HG03095 (cell line): ENCODE data around the gene MOB1B.
"Not testable (repeated sequence)": the region's sequence is repeated elsewhere in the genome, so short reads cannot be mapped to it uniquely, and the experiment has no call there.

ENCODE experiments used
- ATAC-seq: cut with Tn5 transposase; IDR thresholded peaks from one replicate; pipeline ENCODE4 v1.9.1; 2021; ENCODE audit warnings: moderate library complexity; ENCODE audit not compliant: unreplicated experiment

Gene MOB1B

DNA sequence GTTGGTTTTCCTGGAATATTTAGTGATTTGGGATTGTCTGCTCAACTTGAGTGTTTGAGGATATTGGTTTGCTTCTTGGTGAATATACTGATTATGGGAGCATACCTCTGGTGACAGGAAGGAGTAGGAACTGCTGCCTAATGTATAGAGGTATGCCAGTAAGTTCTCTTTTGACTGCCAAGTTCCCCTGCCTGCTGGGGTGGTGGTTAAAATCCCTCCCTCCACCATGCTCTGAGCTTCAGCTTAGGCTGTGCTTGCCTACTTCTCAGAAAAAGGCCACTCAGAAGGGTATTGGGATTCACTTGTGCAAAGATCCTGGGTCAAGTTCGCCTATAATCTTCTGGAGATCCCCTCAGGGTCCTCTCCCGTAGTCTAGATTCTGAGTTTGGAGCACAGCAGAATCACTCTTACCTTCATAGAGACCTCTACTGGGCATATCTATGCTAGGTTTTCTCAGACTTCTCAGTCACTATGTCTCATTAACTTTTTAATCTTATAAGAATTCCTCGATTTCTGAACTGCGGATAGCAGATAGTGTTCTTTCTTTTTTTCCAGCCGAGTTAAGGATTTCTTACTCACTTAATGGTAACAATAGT is 46.6 kb downstream of the MOB1B start:
- ATAC-seq: no peak

DNA sequence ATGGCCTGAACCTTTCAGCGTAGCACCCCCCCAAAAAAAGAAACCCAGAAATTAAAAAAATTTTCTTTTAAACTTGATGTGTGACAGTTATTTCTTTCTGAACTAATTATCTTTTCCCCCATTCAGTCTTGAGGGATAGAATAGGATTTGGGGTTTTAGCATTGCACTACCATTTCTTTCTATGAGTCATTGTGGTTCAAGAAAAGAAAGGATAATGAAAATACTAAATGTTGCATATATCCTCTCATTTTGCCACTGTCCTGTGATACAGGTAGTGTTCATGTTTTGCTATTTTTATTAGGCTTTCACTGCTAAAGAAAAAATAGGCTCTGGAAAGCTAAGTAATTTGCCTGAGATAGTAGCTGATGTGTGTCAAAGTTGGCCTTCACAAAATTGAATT is 51.9 kb downstream of the MOB1B start:
- no peak for ATAC-seq

DNA sequence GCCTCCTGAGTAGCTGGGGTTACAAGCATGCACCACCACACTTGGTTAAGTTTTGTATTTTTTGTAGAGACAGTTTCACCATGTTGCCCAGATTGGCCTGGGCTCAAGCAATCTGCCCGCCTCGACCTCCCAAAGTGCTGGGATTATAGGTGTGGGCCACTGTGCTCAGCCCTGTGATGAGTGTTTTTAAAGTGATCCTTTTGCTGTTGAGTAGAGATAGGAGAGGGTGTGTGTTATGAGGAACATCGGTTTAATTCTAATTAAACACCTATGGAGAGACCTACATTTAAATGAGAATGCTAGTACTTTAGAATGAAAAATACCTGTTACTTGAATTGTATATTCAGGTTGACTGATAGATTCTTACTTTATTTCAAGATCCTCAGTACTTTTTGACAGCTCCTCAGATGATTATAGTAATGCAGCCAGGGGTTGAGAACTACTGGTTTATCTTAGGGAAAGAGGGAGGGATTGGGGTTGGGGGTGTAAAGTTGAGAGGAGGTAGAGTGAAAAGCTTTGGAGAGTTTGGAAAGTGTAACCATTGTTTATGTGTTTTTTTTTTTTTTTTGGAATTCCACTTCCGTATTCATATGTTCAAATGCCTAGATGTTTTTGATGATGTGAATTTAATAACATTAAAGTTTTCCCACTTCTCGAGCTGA is 54.5 kb downstream of the MOB1B start:
- no peak for ATAC-seq

DNA sequence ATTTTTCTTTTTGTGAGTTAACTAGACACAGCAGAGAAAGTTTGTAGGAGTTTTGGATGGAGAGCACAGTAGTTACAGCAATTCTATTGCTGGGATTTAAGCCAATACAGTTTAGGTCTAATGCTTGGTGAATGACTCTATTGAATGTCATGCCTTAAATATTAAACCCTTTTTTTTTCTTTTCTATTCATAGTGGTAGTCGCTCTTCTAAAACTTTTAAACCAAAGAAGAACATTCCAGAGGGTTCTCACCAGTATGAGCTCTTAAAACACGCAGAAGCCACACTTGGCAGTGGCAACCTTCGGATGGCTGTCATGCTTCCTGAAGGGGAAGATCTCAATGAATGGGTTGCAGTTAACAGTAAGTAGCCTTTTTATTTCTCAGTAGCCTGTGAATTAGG is 56.5 kb downstream of the MOB1B start:
- ATAC-seq: no peak

DNA sequence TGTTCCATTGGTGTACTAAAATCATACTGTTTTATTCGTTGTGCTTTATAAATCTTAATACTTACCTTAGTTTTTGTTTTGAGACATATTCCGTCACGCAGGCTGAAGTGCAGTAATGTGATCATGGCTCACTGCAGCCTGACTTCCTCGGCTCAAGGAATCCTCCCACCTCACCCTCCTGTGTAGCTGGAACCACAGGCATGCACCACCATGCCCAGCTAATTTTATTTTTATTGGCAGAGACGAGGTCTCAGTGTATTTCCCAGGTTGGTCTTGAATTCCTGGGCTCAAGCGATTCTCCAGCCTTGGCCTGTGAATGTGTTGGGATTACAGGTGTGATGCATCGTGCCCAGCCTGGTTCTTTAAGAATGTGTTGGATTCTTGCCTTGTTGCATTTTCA is 66.9 kb downstream of the MOB1B start:
- no peak for ATAC-seq

DNA sequence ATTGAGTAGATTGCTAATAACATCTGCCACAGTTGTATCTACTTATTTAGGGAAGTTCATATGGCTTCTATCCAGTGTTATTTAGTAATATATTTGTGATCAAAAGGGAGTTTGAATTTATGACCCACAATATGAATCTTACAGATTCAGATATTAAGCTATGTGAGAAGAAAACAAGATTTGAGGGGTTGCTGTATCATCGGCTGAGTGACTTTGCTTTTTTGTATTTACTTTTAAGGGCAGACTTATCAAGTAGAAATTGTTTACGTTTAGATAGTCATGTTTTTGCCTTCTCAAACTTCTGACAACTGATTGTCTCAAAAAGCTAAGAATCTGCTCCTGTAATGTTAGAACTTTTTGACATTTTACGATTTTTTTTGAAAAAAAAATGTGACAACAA is 74.1 kb downstream of the MOB1B start:
- no peak for ATAC-seq

DNA sequence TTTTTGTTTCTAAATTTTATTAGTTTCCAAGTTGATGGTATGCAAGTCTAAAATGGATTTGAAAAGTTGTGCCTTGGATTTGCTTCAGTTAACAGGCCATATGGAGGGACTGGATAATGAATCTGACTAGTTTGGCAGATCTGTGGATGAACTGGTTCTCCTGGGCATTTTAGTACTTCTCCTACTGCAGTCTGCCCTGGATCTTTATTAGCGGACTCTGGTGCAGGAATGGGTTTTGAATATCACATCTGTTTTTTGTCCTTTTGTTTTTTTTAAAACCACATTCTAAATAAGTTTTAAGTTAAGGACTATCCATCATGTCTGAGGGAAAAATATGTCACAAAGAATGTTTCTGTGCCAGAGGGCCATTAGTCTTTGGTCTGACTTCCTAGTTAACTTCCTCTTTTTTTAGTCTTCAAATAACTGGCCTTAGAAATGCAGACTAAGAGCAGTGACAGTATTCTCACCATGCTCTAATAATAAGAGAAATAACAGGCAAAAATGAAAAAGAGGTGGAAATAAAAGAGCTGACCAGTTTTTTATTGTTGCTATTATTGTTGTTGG is 77.4 kb downstream of the MOB1B start:
- ATAC-seq: peak; percentile 65

DNA sequence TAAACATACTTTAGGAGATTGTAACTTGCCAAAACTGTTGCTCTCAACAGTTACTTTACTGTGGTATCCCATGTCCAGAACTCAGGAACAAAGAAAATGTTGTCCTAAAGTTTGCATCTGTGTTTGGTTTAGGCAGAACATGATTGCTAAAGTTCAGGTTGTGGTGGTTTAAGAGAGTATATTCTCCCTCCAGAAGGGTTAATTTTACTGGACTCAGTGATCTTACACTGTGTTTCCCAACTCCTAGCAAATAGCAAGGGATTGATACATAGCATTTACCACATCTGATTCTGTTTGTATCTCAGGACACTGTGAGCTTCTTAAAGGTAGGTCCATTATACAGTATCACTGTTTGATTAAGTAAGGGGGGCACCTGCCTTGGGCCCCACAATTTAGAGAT is 78.0 kb downstream of the MOB1B start:
- no peak for ATAC-seq

DNA sequence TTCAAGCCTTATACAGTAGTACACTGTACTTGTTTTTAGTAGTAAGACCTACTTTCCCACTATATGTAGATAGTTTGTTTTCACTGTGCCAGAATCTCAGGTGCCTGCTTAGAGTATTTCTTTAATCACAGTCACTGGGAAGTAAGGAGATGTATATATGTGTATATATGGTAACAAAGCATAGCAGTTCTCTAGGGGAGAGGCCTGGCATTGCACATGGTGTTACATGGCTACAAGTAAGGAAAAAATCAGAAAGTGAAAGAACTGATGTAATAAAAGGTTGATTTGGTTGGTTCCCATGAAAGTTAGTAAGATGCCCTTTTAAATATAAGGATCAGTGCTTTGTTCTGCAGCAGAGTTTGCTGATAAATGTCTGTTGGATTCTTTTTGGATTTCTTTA is 81.9 kb downstream of the MOB1B start:
- no peak for ATAC-seq

DNA sequence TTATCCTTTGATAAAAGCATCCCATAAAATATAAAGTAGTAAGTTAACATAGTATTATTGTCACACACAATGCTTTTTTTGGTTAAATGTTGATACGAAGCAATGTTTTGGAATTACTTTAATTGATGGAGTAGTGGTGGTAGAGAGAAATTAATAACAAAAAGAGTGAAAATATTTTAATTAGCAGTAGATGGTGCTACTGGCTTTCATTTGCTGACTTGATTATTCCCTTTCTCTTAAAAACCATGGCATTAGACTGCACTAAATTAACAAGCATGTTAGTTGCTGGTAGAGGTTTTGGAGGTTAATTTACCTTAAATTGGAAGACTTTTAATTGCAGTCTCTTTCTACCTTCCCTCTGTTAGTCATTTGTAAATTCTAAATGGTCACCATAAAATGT is 82.4 kb downstream of the MOB1B start:
- ATAC-seq: no peak

DNA sequence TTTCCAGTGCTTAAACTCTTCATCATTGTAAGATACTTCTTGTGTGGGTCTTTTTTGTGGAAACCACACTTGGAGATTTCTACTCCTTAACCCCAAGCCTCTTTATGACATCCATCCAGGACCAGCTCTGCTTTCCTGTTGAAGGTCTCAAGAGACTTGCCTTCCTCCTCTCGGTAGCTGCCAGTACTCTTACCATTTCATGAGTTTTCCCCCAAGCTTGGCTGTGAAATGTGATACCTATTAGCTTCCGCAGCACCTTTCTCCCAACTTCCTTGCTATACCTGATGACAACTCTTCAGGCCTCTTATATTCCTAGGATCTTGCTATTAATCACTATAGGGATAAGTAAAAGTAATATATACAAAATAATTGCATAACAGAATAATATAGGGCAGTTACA is 89.4 kb downstream of the MOB1B start:
- no peak for ATAC-seq

DNA sequence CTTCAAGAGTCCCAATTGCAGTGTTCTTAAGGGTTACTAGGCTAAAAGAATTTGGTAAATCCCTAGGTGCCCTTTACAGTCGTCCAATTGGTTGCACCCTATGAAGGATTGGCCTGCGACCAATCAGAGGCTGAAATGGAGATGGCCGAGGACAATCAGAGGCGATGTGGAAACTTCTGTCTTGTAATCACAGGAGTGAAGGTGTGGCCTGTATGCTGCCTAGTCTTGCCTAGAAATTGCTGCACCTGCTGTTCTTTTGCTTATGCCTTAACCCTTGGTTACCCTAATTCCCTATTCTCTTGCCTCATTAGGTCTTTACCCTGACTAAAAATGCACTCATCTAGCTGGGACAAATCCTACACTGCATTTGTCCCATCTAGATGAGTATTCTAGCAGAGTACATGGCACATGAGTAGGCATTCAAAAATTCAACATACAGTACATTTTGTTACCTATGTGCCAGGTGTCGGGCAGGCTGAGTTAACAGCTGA is 90.3 kb downstream of the MOB1B start:
- ATAC-seq: no peak

DNA sequence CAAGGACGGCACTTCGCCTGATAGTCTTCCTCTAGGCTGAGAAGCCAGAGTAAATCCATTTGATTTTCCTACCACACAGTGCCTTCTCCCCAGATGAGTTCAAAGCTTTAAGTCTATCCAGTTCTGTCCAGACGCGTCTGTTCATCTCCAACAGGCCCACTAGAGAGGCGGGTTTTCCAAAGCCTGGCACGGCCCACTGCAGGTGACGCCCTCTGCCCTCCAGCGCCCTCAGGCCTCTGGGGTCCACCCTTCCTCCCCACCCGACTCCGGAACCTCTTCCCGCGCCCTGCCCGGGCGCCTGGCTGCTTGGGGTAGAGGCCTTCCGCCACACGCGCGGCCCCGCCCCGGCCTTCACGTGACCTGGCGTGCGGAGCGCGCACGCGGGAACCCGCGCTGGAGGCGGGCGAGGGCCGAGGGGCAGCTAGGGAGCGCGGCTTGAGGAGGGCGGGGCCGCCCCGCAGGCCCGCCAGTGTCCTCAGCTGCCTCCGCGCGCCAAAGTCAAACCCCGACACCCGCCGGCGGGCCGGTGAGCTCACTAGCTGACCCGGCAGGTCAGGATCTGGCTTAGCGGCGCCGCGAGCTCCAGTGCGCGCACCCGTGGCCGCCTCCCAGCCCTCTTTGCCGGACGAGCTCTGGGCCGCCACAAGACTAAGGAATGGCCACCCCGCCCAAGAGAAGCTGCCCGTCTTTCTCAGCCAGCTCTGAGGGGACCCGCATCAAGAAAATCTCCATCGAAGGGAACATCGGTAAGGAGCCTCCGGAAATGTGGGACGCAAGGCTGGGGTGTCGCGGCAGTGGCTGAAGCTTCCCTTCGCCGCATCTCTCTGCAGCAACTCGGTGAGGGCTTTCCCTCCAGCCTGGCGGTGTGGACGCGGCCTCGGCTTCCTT is 91.3 kb downstream of the MOB1B start, which contains the start of gene DCK:
TSS of gene DCK (plus strand) at position 469 of the 888 bp plus-strand sequence. CDS start at position 656, 187 bp downstream.
- ATAC-seq: peak; percentile 78

DNA sequence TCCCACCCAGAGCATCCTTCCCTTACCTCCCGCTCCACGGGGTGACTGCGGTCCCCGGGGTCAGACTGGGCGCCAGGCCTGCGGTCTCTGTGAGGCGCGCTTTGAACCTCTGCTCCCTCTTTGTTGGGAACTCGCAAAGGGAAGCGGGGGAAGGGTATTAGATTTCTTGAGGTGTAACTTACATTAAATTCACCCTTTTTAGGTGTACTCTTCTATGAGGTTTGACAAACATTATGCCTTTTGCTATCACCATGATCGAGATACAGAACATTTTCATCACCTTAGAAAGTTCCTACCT is 91.8 kb downstream of the MOB1B start:
- no peak for ATAC-seq

DNA sequence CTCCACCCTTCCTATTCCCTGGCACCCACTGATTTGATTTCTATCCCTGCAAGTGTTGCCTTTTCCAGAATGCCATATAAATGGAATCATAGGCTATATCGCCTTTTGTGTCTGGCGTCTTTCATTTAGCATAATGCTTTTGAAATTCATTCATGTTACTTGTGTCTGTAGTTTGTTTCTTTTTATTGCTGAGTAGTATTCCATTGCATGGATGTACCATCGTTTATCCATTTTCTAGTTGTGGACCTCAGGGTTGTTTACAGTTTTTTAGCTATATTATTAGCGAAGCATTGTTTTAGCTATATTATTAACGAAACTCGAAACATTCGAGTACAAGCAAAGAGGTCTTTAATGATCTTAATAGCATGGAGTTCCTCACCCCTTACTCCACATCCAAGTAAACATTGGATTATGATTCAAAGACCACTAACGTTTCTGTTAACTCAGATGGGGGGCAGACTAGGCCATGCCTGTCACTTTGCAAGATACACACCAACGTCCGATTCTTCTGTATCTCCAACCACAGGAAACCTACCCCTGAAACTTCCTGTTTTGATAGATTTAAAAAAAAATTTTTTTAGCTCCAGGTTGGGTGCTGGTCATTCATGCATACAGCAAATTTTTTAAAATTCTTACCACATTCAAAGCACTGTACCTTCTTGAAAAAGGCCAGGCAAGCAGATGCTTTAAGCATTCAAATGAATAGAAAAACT is 92.4 kb downstream of the MOB1B start:
- peak; percentile 37 for ATAC-seq

DNA sequence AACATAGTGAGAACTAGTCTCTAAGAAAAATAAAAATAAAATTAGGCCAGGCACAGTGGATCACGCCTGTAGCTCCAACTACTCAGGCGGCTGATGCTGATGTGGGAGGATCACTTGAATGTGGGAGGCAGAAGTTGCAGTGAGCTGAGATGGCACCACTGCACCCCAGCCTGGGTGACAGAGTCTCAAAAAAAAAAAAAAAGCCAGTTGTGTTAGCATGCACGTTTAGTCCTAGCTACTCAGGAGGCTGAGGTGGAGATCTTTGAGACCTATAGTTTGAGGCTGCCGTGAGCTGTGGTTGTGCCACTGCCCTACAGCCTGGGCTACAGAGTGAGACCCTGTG is 93.8 kb downstream of the MOB1B start:
- no peak for ATAC-seq

DNA sequence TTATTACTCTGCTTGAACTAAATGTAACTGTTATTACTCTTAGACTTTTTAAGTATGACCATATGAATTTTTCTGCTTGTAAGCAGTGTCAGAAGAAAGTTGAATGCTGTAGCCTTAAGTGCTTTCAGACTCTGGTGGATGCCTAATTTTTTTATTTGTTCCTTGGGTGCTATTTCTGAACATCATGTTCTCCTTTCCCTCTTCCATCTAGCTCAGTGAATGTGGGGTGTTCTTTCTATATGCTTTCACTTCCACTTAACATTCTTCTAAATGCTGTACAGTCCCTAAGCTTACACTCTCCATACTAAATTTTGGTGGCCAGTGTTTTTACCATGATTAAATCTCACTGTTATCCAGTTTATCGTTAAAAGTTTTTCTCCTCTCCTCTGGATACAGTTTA is 94.9 kb downstream of the MOB1B start:
- no peak for ATAC-seq

DNA sequence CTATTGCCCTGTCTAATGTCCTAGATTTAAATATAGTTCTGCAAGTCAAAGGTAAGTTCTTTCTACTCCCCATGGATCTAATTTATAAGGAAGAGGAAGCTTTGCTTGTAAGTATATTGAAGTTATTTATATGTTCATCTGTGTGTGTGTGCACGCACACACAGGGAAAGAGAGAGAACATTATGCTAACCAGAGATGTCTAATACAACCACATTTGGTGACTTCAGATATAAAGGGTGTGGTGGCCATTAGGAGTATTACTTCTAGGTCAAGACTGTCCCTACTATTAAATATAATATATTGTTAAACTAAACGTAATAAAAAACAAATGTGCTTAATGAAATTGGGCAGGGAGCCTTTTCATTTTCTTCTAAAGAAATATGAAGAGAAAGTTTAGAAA is 95.4 kb downstream of the MOB1B start:
- ATAC-seq: no peak

DNA sequence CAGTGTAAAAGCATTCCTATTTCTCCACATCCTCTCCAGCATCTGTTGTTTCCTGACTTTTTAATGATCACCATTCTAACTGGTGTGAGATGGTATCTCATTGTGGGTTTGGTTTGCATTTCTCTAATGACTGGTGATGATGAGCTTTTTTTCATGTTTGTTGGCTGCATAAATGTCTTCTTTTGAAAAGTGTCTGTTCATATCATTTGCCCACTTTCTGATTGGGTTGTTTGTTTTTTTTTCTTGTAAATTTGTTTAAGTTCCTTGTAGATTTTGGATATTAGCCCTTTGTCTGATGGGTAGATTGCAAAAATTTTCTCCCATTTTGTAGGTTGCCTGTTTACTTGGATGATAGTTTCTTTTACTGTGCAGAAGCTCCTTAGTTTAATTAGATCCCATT is 97.5 kb downstream of the MOB1B start:
- not testable (repeated sequence) for ATAC-seq

DNA sequence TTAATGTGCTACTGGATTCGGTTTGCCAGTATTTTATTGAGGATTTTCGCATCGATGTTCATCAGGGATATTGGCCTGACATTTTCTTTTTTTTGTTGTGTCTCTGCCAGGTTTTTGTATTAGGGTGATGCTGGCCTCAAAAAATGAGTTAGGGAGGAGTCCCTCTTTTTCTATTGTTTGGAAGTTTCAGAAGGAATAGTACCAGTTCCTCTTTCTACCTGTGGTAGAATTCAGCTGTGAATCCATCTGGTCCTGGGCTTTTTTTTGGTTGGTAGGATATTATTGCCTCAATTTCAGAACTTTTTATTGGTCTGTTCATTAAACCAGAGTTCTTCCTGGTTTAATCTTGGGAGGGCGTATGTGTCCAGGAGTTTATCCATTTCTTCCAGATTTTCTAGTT is 99.2 kb downstream of the MOB1B start:
- ATAC-seq: not testable (repeated sequence)

DNA sequence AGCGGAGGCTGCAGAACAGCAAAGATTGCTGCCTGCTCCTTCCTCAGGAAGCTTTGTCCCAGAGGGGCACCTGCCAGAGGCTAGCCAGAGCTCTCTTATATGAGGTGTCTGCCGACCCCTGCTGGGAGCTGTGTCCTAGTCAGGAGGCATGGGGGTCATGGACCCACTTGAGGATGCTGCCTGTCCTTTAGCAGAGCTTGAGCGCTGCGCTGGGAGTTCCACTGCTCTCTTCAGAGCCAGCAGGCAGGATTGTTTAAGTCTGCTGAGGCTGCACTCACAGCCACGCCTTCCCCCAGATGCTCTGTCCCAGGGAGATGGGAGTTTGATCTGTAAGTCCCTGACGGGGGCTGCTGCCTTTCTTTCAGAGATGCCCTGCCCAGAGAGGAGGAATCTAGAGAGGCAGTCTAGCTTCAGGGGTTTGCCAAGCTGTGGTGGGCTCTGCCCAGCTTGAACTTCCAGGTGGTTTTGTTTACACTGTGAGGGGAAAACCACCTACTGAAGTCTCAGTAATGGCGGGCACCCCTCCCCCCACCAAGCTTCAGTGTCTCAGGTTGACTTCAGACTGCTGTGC is 102.2 kb downstream of the MOB1B start:
- no peak for ATAC-seq
